H9 (cell line): ENCODE measurements around the gene MYLK. TPM values are rescaled to one million over a fixed set of nuclear protein-coding genes. Genes with fewer than 3 reads are reported as not detected.

Experiments
- DNase-seq: peaks from one replicate; pipeline ENCODE4 v3.0.0-alpha.2; 2017
- H2AFZ ChIP-seq: one replicate; pipeline ENCODE4 v1.6.1; 2013; ENCODE audit warnings: mild to moderate bottlenecking, low read length, control low read depth, moderate library complexity
- H2AK5ac ChIP-seq: 2 replicates; pipeline ENCODE4 v1.6.1; 2013; ENCODE audit warnings: low read length, control low read depth, mixed read lengths; ENCODE audit not compliant: insufficient read length
- H2BK120ac ChIP-seq: one replicate; pipeline ENCODE4 v1.6.1; 2013; ENCODE audit warnings: low read depth, mild to moderate bottlenecking, low read length, control low read depth, inconsistent platforms; ENCODE audit not compliant: poor library complexity, severe bottlenecking
- H2BK12ac ChIP-seq: 2 replicates; pipeline ENCODE4 v1.6.1; 2013; ENCODE audit warnings: low read length, control low read depth, mixed read lengths, low read depth; ENCODE audit not compliant: insufficient read length
- H2BK15ac ChIP-seq: 2 replicates; pipeline ENCODE4 v1.6.1; 2013; ENCODE audit warnings: low read depth, low read length, control low read depth
- H2BK20ac ChIP-seq: one replicate; pipeline ENCODE4 v1.6.1; 2013; ENCODE audit warnings: low read depth, mild to moderate bottlenecking, low read length, control low read depth, inconsistent platforms; ENCODE audit not compliant: poor library complexity, severe bottlenecking
- H2BK5ac ChIP-seq: 2 replicates; pipeline ENCODE4 v1.6.1; 2013; ENCODE audit warnings: low read length, control low read depth, mixed read lengths; ENCODE audit not compliant: insufficient read length
- H3K14ac ChIP-seq: 2 replicates; pipeline ENCODE4 v1.6.1; 2013; ENCODE audit warnings: low read length, control low read depth; ENCODE audit not compliant: insufficient read depth
- H3K18ac ChIP-seq: 2 replicates; pipeline ENCODE4 v1.6.1; 2013; ENCODE audit warnings: low read depth, mild to moderate bottlenecking, mixed read lengths, low read length, control low read depth; ENCODE audit not compliant: insufficient read length
- H3K23ac ChIP-seq: 2 replicates; pipeline ENCODE4 v1.6.1; 2013; ENCODE audit warnings: low read length, control low read depth, mixed read lengths, low read depth; ENCODE audit not compliant: insufficient read length
- H3K23me2 ChIP-seq: 2 replicates; pipeline ENCODE4 v1.6.1; 2013; ENCODE audit warnings: low read depth, mild to moderate bottlenecking, mixed read lengths, low read length, control low read depth; ENCODE audit not compliant: insufficient read length, poor library complexity, severe bottlenecking
- H3K27ac ChIP-seq: 2 replicates; pipeline ENCODE4 v1.5.1; 2013; ENCODE audit warnings: low read length, control low read depth, mixed read lengths, low read depth; ENCODE audit not compliant: insufficient read length
- H3K27me3 ChIP-seq: 2 replicates; pipeline ENCODE4 v1.6.1; 2013; ENCODE audit warnings: low read length, control low read depth, inconsistent platforms; ENCODE audit not compliant: insufficient read depth
- H3K4ac ChIP-seq: 2 replicates; pipeline ENCODE4 v1.6.1; 2013; ENCODE audit warnings: low read depth, mild to moderate bottlenecking, control low read depth, inconsistent platforms, low read length, moderate library complexity
- H3K4me1 ChIP-seq: 2 replicates; pipeline ENCODE4 v1.6.1; 2013; ENCODE audit warnings: low read length, control low read depth, inconsistent platforms; ENCODE audit not compliant: insufficient read depth
- H3K4me2 ChIP-seq: 2 replicates; pipeline ENCODE4 v1.6.1; 2013; ENCODE audit warnings: low read length, control low read depth, mixed read lengths; ENCODE audit not compliant: insufficient read length, insufficient read depth
- H3K56ac ChIP-seq: 2 replicates; pipeline ENCODE4 v1.6.1; 2013; ENCODE audit warnings: low read depth, mild to moderate bottlenecking, mixed read lengths, low read length, control low read depth; ENCODE audit not compliant: insufficient read length
- H3K79me1 ChIP-seq: 2 replicates; pipeline ENCODE4 v1.6.1; 2013; ENCODE audit warnings: low read depth, mild to moderate bottlenecking, moderate library complexity, low read length, control low read depth, inconsistent platforms; ENCODE audit not compliant: insufficient read depth, poor library complexity, severe bottlenecking
- H3K79me2 ChIP-seq: 2 replicates; pipeline ENCODE4 v1.6.1; 2013; ENCODE audit warnings: low read length, control low read depth, inconsistent platforms; ENCODE audit not compliant: insufficient read depth
- H3K9ac ChIP-seq: 2 replicates; pipeline ENCODE4 v1.6.1; 2013; ENCODE audit warnings: low read length, control low read depth, mixed read lengths; ENCODE audit not compliant: insufficient read length; ENCODE audit errors: extremely low read depth
- H3K9me3 ChIP-seq: one replicate; pipeline ENCODE4 v1.6.1; 2013; ENCODE audit warnings: low read depth, low read length, inconsistent platforms; ENCODE audit not compliant: control insufficient read depth
- H3T11ph ChIP-seq: one replicate; pipeline ENCODE4 v1.6.1; 2013; ENCODE audit warnings: mild to moderate bottlenecking, low read length, control low read depth, inconsistent platforms
- H4K20me1 ChIP-seq: one replicate; pipeline ENCODE4 v1.6.1; 2013; ENCODE audit not compliant: control insufficient read depth, insufficient read length, insufficient read depth
- H4K5ac ChIP-seq: 2 replicates; pipeline ENCODE4 v1.6.1; 2013; ENCODE audit warnings: low read depth, mild to moderate bottlenecking, mixed read lengths, low read length, control low read depth; ENCODE audit not compliant: insufficient read length
- H4K8ac ChIP-seq: replicated peaks from 2 replicates; pipeline ENCODE4 v1.6.1; 2013; ENCODE audit warnings: low read length, control low read depth, mixed read lengths, low read depth; ENCODE audit not compliant: insufficient read length
- H4K91ac ChIP-seq: 2 replicates; pipeline ENCODE4 v1.6.1; 2013; ENCODE audit warnings: low read depth, mild to moderate bottlenecking, moderate library complexity, mixed read lengths, low read length, control low read depth; ENCODE audit not compliant: insufficient read length
- H3K27ac Mint-ChIP-seq, 3 experiments: 2 replicates in 2 of 3; 3 replicates in 1 of 3; pipeline ENCODE4 v1.8.0; 2020 to 2021; ENCODE audit warnings: mixed read lengths in 3 of 3, mild to moderate bottlenecking in 1 of 3, moderate library complexity in 1 of 3
- H3K27me3 Mint-ChIP-seq: 2 replicates; pipeline ENCODE4 v1.8.0; 2021; ENCODE audit warnings: low read depth, mild to moderate bottlenecking, moderate library complexity, mixed read lengths
- H3K36me3 Mint-ChIP-seq, 3 experiments: 2 replicates in 2 of 3; 3 replicates in 1 of 3; pipeline ENCODE4 v1.8.0; 2020 to 2021; ENCODE audit warnings: low read depth in 3 of 3, mixed read lengths in 3 of 3; ENCODE audit not compliant: insufficient read depth in 1 of 3
- H3K4me1 Mint-ChIP-seq, 2 experiments: 2 replicates each; pipeline ENCODE4 v1.8.0; 2020; ENCODE audit warnings: mixed read lengths in 2 of 2
- H3K4me3 Mint-ChIP-seq, 2 experiments: 2 replicates in 1 of 2; 3 replicates in 1 of 2; pipeline ENCODE4 v1.8.0; 2020 to 2021; ENCODE audit warnings: mild to moderate bottlenecking in 2 of 2, mixed read lengths in 2 of 2, moderate library complexity in 1 of 2
- H3K9me3 Mint-ChIP-seq, 2 experiments: 2 replicates in 1 of 2; 3 replicates in 1 of 2; pipeline ENCODE4 v1.8.0; 2020; ENCODE audit warnings: mild to moderate bottlenecking in 2 of 2, mixed read lengths in 2 of 2, moderate library complexity in 1 of 2
- WGBS: extraction: QIAGEN DNeasy Blood & Tissue Kit; methylation state at CpG from one replicate; pipeline ENCODE4 v1.1.7; 2013; ENCODE audit warnings: missing lambda C conversion rate, low lambda C conversion rate, mixed read lengths; ENCODE audit not compliant: insufficient read length; ENCODE audit errors: extremely low coverage; 5-methylcytosine and 5-hydroxymethylcytosine counted together
- total RNA-seq: library from RNA; stranded (reverse); gene quantifications from 2 replicates; pipeline ENCODE4 v1.2.1, GENCODE V29; 2021
- TF ChIP-seq, protein P1 (sequence below): fragments of 200-600 bp; sonication (generic); conservative IDR thresholded peaks from 3 replicates; pipeline ENCODE4 v1.8.0; 2021; ENCODE audit warnings: antibody characterized with exemption, mild to moderate bottlenecking

MYLK gene
- total RNA-seq, 1 experiment from 2014 or later: 10.1 TPM

DNA sequence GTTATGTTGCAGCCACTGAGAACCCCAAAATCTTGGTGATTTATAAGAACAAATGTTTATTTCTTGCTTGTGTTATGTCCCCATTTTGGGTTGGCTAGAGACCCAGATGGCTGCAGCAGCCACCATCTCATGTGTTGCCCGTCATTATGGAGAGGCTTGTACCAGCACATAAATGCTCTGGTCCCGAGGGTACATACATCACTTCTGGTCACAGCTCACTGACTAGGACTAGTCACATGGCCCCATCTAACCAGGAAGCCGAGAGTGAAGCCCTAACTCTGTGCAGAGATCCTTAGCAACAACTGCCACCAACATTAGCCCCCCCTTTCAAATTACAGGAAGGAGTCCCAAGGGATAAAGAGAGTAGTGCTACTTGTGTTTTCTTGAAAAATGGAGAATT is 273.8 kb downstream of the MYLK start:
- no peak overlapping the region for H3K56ac ChIP-seq
- no peak overlapping the region for H2BK12ac ChIP-seq
- no peaks in the 10 kb centered on the region for H3K79me2 ChIP-seq
- no peaks in the 10 kb centered on the region for H3K23me2 ChIP-seq
- no peak overlapping the region for H2BK15ac ChIP-seq
- no peaks in the 10 kb centered on the region for H3K27me3 ChIP-seq
- no peak overlapping the region for H3K18ac ChIP-seq
- no peak overlapping the region for H3K9ac ChIP-seq
- no peak overlapping the region for H2BK20ac ChIP-seq
- no peak overlapping the region for H3K14ac ChIP-seq
- Mint-ChIP-seq H3K9me3 (no peaks in the 10 kb centered on the region), H3K27me3 (no peaks in the 10 kb centered on the region), H3K27ac (no peak overlapping the region), H3K4me1 (peaks cover 5 to 6% of the 10 kb centered on the region in 2 experiments; a peak in 3 of 4 replicates), H3K36me3 (peaks cover 0 to 4% (median 1%) of the 10 kb centered on the region in 3 experiments; a peak in 4 of 7 replicates), H3K4me3 (no peak overlapping the region)
- no peak overlapping the region for H3K27ac ChIP-seq
- H4K20me1 ChIP-seq: no peaks in the 10 kb centered on the region
- no peak overlapping the region for H3K4ac ChIP-seq
- no peaks in the 10 kb centered on the region for H3K79me1 ChIP-seq
- H3K4me2 ChIP-seq: no peak overlapping the region
- TF ChIP-seq, protein P1, sequence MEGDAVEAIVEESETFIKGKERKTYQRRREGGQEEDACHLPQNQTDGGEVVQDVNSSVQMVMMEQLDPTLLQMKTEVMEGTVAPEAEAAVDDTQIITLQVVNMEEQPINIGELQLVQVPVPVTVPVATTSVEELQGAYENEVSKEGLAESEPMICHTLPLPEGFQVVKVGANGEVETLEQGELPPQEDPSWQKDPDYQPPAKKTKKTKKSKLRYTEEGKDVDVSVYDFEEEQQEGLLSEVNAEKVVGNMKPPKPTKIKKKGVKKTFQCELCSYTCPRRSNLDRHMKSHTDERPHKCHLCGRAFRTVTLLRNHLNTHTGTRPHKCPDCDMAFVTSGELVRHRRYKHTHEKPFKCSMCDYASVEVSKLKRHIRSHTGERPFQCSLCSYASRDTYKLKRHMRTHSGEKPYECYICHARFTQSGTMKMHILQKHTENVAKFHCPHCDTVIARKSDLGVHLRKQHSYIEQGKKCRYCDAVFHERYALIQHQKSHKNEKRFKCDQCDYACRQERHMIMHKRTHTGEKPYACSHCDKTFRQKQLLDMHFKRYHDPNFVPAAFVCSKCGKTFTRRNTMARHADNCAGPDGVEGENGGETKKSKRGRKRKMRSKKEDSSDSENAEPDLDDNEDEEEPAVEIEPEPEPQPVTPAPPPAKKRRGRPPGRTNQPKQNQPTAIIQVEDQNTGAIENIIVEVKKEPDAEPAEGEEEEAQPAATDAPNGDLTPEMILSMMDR: no peak
- H2BK120ac ChIP-seq: no peak overlapping the region
- H3K9me3 ChIP-seq: no peaks in the 10 kb centered on the region
- no peak overlapping the region for H2AFZ ChIP-seq
- no peak for DNase-seq
- H3K23ac ChIP-seq: no peak overlapping the region
- H4K91ac ChIP-seq: no peak overlapping the region
- H3K4me1 ChIP-seq: no peaks in the 10 kb centered on the region
- WGBS: no CpG with 5 or more reads among the region's 3 CpGs
- no peak overlapping the region for H4K5ac ChIP-seq
- no peak overlapping the region for H4K8ac ChIP-seq
- H2AK5ac ChIP-seq: no peak overlapping the region
- no peak overlapping the region for H2BK5ac ChIP-seq
- H3T11ph ChIP-seq: no peak overlapping the region
